ENCODE measurements around the gene MCM7. TPM values are rescaled to one million over a fixed set of nuclear protein-coding genes. Genes with fewer than 3 reads are reported as not detected.
A peak's percentile ranks its signal among the peaks of the same experiment; 100 is the strongest.

Gene MCM7
- total and polyA plus RNA-seq, 2 of the 13 experiments (the other 11 are each of a cell fraction or from before 2014, with no cell fraction given) = 84.5 to 214 TPM

GRCh38 chr7:100126931-100127865, 26.0 kb upstream of the MCM7 start, which contains the start of gene MBLAC1 (continued):
- TF ChIP-seq ZNF142 (CRISPR knock-in tag; IDR thresholded peaks at IDR 0.05) (no peak), TERF1 (CRISPR knock-in tag; IDR thresholded peaks at IDR 0.05) (peak; percentile 80; the same call in 1 of the 2 replicates), CBX1 (IDR thresholded peaks at IDR 0.05; ENCODE audit: low read depth) (no peak), ZNF615 (CRISPR knock-in tag; IDR thresholded peaks at IDR 0.05; ENCODE audit: borderline replicate concordance) (0 out of 2 replicates have a peak, but pooled peaks have one; percentile 37), ZNF17 (CRISPR knock-in tag; IDR thresholded peaks at IDR 0.05) (no peak), CENPX (CRISPR knock-in tag; IDR thresholded peaks at IDR 0.05) (no peak), TRAFD1 (CRISPR knock-in tag; IDR thresholded peaks at IDR 0.05; ENCODE audit: borderline replicate concordance) (no peak), ZNF607 (CRISPR knock-in tag; IDR thresholded peaks at IDR 0.05; ENCODE audit: borderline replicate concordance) (no peak; the same call in 1 of the 2 replicates), DRAP1 (CRISPR knock-in tag; IDR thresholded peaks at IDR 0.05) (peak; percentile 86), ZSCAN31 (CRISPR knock-in tag; IDR thresholded peaks at IDR 0.05; ENCODE audit: low read depth) (no peak), KLF15 (CRISPR knock-in tag; IDR thresholded peaks at IDR 0.05; ENCODE audit: borderline replicate concordance) (no peak), NCOA5 (CRISPR knock-in tag; IDR thresholded peaks at IDR 0.05) (no peak), ELF3 (CRISPR knock-in tag; IDR thresholded peaks at IDR 0.05) (no peak), MAF1 (CRISPR knock-in tag; IDR thresholded peaks at IDR 0.05; ENCODE audit: borderline replicate concordance) (no peak)

Data from HepG2 (cell line).